Fibroblast of lung (primary cell): ENCODE measurements around the gene GNB3. TPM values are rescaled to one million over a fixed set of nuclear protein-coding genes. Genes with fewer than 3 reads are reported as not detected.

Experiments used
- DNase-seq, 2 donors: peaks; one replicate each; pipeline versions ENCODE4 v3.0.0 to v3.0.0-alpha.2; 2010; ENCODE audit warnings: low read depth in 2 of 2
- H2AFZ ChIP-seq: 2 replicates; pipeline ENCODE4 v1.5.1; 2012; ENCODE audit warnings: low read length, control low read depth, inconsistent platforms
- H3K27ac ChIP-seq: 2 replicates; pipeline ENCODE4 v1.5.1; 2011; ENCODE audit warnings: low read length, control low read depth; ENCODE audit not compliant: insufficient read depth
- H3K27me3 ChIP-seq: 2 replicates; pipeline ENCODE4 v1.5.1; 2011; ENCODE audit warnings: mild to moderate bottlenecking, low read length; ENCODE audit not compliant: control insufficient read depth, insufficient read depth
- H3K36me3 ChIP-seq: 2 replicates; pipeline ENCODE4 v1.5.1; 2011; ENCODE audit warnings: low read length; ENCODE audit not compliant: control insufficient read depth, insufficient read depth
- H3K4me1 ChIP-seq: 2 replicates; pipeline ENCODE4 v1.5.1; 2011; ENCODE audit warnings: low read length; ENCODE audit not compliant: control insufficient read depth, insufficient read depth; ENCODE audit errors: extremely low read depth
- H3K4me2 ChIP-seq: 2 replicates; pipeline ENCODE4 v1.5.1; 2011; ENCODE audit warnings: low read length, control low read depth; ENCODE audit not compliant: insufficient read depth; ENCODE audit errors: extremely low read depth
- H3K4me3 ChIP-seq, 4 experiments: fragments of 200-600 bp in 1 of 4; sonication (generic) in 1 of 4; replicated peaks in 1 of 4; 2 replicates each; pipeline ENCODE4 v1.5.1; 2011 to 2016; ENCODE audit warnings: low read length in 4 of 4, low read depth in 3 of 4, mild to moderate bottlenecking in 3 of 4, control low read depth in 2 of 4, inconsistent platforms in 1 of 4, mixed read lengths in 1 of 4; ENCODE audit not compliant: insufficient read depth in 1 of 4; ENCODE audit errors: control extremely low read depth in 1 of 4
- H3K79me2 ChIP-seq: 2 replicates; pipeline ENCODE4 v1.5.1; 2012; ENCODE audit warnings: mild to moderate bottlenecking, low read length, inconsistent platforms; ENCODE audit not compliant: control insufficient read depth, insufficient read depth
- H3K9ac ChIP-seq: 2 replicates; pipeline ENCODE4 v1.5.1; 2011; ENCODE audit warnings: mild to moderate bottlenecking, low read length, control low read depth; ENCODE audit not compliant: insufficient read depth
- H3K9me3 ChIP-seq: 2 replicates; pipeline ENCODE4 v1.5.1; 2012; ENCODE audit warnings: low read depth, low read length; ENCODE audit not compliant: control insufficient read depth, insufficient read depth
- H4K20me1 ChIP-seq: 2 replicates; pipeline ENCODE4 v1.5.1; 2011; ENCODE audit warnings: low read length; ENCODE audit not compliant: control insufficient read depth, insufficient read depth; ENCODE audit errors: extremely low read depth
- EZH2 ChIP-seq: IDR thresholded peaks from 2 replicates; pipeline ENCODE4 v1.5.1; 2012; ENCODE audit warnings: low read length, control low read depth, mild to moderate bottlenecking; ENCODE audit errors: missing control alignments
- polyA plus RNA-seq, 2 donors: library from polyadenylated mRNA; depleted of rRNA in 1 of 2; stranded (reverse) in 1 of 2; unstranded in 1 of 2; fragments of >200 nt; gene quantifications; 2 replicates each; pipeline ENCODE4 v1.2.1, GENCODE V29; 2011 to 2012; ENCODE audit warnings: missing spikeins in 1 of 2
- total RNA-seq: library from RNA; depleted of rRNA; stranded (reverse); fragments of >200 nt; gene quantifications from 2 replicates; pipeline ENCODE4 v1.2.1, GENCODE V29; 2014
- TF ChIP-seq, protein P1 (sequence below), 2 donors: IDR thresholded peaks in 1 of 2; conservative IDR thresholded peaks in 1 of 2; 1 replicate in 1 of 2; 2 replicates in 1 of 2; pipeline ENCODE4 v1.5.1; 2011 to 2012; ENCODE audit warnings: low read length in 2 of 2, control low read depth in 1 of 2, inconsistent platforms in 1 of 2, low read depth in 1 of 2, mild to moderate bottlenecking in 1 of 2

The GNB3 gene
- total and polyA plus RNA-seq, 2 donors (not counting 1 experiment from before 2014, with no cell fraction given): 1.7 to 2.7 TPM

DNA sequence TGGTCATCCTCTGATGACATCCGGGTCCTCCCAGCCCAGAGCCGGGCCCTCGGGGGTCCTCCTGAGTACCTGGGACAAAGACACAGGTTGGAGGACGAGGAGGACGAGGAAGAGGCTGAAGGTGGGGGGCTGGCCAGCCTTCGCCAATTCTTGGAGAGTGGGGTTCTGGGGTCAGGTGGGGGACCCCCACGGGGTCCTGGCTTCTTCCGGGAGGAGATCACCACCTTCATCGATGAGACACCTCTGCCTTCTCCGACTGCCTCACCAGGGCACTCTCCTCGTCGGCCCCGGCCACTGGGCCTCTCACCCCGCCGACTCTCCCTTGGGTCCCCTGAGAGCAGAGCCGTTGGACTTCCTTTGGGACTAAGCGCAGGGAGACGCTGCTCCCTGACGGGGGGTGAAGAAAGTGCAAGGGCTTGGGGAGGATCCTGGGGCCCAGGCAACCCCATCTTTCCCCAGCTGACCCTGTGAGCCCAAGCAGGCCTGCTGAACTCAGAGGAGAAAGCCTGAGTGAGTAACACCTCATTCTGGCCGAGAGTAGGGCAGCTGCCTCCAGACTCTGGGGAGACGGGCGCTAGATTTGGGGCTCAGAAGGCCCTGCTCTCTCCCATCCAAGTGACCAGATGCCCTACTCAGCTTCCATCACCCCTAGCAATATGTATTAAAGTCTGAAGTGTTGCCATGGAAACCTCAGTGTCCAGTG lies 13.8 kb upstream of the GNB3 start:
- Histone ChIP-seq H3K9me3 (no peaks in the 10 kb centered on the region), H2AFZ (peak overlapping the region; percentile 21), H3K27me3 (peaks cover 2% of the 10 kb centered on the region), H3K36me3 (peaks cover 20% of the 10 kb centered on the region), H3K9ac (peak overlapping the region; percentile 51), H3K4me3 (peak overlapping the region in 2 of 4 experiments; percentile 19 to 25), H4K20me1 (no peaks in the 10 kb centered on the region), H3K4me1 (peaks cover 23% of the 10 kb centered on the region), H3K79me2 (peaks cover 26% of the 10 kb centered on the region), H3K27ac (peak overlapping the region; percentile 78), H3K4me2 (peak overlapping the region; percentile 73)
- TF ChIP-seq EZH2: no peak
- TF ChIP-seq, protein P1, sequence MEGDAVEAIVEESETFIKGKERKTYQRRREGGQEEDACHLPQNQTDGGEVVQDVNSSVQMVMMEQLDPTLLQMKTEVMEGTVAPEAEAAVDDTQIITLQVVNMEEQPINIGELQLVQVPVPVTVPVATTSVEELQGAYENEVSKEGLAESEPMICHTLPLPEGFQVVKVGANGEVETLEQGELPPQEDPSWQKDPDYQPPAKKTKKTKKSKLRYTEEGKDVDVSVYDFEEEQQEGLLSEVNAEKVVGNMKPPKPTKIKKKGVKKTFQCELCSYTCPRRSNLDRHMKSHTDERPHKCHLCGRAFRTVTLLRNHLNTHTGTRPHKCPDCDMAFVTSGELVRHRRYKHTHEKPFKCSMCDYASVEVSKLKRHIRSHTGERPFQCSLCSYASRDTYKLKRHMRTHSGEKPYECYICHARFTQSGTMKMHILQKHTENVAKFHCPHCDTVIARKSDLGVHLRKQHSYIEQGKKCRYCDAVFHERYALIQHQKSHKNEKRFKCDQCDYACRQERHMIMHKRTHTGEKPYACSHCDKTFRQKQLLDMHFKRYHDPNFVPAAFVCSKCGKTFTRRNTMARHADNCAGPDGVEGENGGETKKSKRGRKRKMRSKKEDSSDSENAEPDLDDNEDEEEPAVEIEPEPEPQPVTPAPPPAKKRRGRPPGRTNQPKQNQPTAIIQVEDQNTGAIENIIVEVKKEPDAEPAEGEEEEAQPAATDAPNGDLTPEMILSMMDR (conservative IDR thresholded peaks at IDR 0.05 in 1 of 2, IDR thresholded peaks at IDR 0.05 in 1 of 2; ENCODE audit: low read depth in 1 of 2, low read length in 2 of 2): no peak
- no peak for DNase-seq

DNA sequence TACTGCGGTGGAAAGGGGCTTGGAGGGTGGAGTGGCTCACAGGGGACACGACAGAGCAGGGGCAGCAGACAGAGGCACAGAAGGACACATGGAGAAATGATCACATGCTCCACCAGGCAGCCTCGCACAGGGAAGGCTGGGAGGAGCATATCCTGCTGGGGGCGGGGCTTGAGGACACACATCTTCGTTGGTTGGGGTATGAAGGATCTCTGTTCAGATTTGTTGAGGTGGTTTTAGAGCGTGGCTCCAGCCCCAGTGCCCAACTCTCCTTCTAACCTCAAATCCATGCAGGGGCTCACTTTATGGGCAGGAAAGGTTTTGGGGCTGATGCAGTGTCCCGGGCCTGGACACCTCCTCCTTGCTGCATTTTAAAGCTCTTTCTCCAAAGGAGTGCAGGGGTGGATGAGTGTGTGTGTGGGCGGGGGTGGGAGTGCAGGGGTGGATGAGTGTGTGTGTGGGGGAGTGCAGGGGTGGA lies 13.3 kb upstream of the GNB3 start:
- Histone ChIP-seq H3K4me2 (peak overlapping the region; percentile 73), H3K9ac (peak overlapping the region; percentile 51), H3K36me3 (peaks cover 20% of the 10 kb centered on the region), H4K20me1 (no peaks in the 10 kb centered on the region), H2AFZ (peak overlapping the region; percentile 21), H3K27ac (peak overlapping the region; percentile 78), H3K9me3 (no peaks in the 10 kb centered on the region), H3K4me1 (peaks cover 18% of the 10 kb centered on the region), H3K79me2 (peaks cover 26% of the 10 kb centered on the region), H3K27me3 (peaks cover 2% of the 10 kb centered on the region), H3K4me3 (peak overlapping the region in 3 of 4 experiments; percentile 19 to 40 (median 34))
- no peak for TF ChIP-seq EZH2
- TF ChIP-seq, protein P1 (conservative IDR thresholded peaks at IDR 0.05 in 1 of 2, IDR thresholded peaks at IDR 0.05 in 1 of 2; ENCODE audit: low read depth in 1 of 2, low read length in 2 of 2): no peak
- DNase-seq: peak; percentile 78 to 83

DNA sequence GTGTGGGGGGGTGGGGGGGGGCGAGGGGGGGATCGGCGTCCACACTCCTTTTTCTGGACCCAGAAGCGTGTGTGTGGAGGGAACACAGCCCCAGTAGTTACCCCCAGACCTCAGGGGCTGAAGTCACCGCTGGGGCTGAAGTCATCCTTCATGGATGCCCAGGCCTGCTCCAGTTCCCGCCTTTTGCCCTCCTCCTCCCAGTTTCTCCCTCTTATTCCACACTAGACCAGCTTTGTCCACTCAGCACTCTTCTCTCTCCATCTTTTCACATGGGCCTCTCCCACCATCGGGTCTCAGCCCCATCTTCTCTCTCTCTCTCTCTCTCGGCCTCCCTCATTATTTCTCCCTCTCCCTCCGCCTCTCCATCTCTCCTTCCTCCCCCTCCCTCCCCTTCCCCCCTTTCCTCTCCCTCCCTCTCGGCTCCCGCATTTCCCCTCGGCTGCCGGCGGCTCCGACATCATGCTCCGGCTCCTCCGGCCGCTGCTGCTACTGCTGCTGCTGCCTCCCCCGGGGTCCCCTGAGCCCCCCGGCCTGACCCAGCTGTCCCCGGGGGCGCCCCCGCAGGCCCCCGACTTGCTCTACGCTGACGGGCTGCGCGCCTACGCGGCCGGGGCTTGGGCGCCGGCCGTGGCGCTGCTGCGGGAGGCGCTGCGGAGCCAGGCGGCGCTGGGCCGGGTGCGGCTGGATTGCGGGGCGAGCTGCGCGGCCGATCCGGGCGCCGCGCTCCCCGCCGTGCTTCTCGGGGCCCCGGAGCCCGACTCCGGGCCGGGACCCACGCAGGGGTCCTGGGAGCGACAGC lies 12.5 kb upstream of the GNB3 start, which contains the start of gene P3H3:
Gene P3H3, plus strand, starts transcription at position 426 of the 799 bp plus-strand sequence. Its CDS starts 34 bp downstream, at position 460.
- H3K9ac ChIP-seq: peak within 1 kb of the TSS; percentile 91
- peak within 1 kb of the TSS; percentile 62 for H2AFZ ChIP-seq
- H3K4me3 ChIP-seq: peak within 1 kb of the TSS; percentile 73 to 97 (median 94)
- DNase-seq: peak; percentile 54 to 56
- peak within 1 kb of the TSS; percentile 90 for H3K27ac ChIP-seq
- peak within 1 kb of the TSS; percentile 88 for H3K4me2 ChIP-seq
- no peaks in the 10 kb centered on the region for H3K9me3 ChIP-seq
- peaks cover 20% of the 10 kb centered on the region for H3K36me3 ChIP-seq
- peaks cover 18% of the 10 kb centered on the region for H3K4me1 ChIP-seq
- no peaks in the 10 kb centered on the region for H4K20me1 ChIP-seq
- H3K27me3 ChIP-seq: no peaks in the 10 kb centered on the region
- TF ChIP-seq EZH2: no peak
- TF ChIP-seq, protein P1 (conservative IDR thresholded peaks at IDR 0.05 in 1 of 2, IDR thresholded peaks at IDR 0.05 in 1 of 2; ENCODE audit: low read depth in 1 of 2, low read length in 2 of 2): peak in 1 of 2 donors; percentile 3
- H3K79me2 ChIP-seq: peaks cover 26% of the 10 kb centered on the region
